Activated CD8-positive, alpha-beta T cell treated with anti-CD3 and anti-CD28 coated beads, Interleukin-2, amount 10 ng/mL, durations not matched to agents 7 days and 5 days (primary cell): ENCODE data around the gene SCAMP2. TPM values are rescaled to one million over a fixed set of nuclear protein-coding genes. Genes with fewer than 3 reads are reported as not detected.
"Not testable (repeated sequence)": the region's sequence is repeated elsewhere in the genome, so short reads cannot be mapped to it uniquely, and the experiment has no call there.

ENCODE experiments used
- ATAC-seq: fragments of 150-1000 bp; cut with Tn5 transposase; one replicate; pipeline ENCODE4 v1.10.0; 2021; ENCODE audit warnings: moderate library complexity
- CTCF ChIA-PET: fragments of 350-600 bp; sonication (Branson Sonifier 250); formaldehyde crosslinking; loops from one replicate; lab custom pipeline; 2021; ENCODE audit warnings: antibody characterized with exemption; lab: Charles Lee
- POLR2A ChIA-PET: fragments of 350-600 bp; sonication (Branson Sonifier 250); formaldehyde crosslinking; loops from one replicate; lab custom pipeline; 2021; ENCODE audit warnings: antibody characterized with exemption; lab: Charles Lee
- DNase-seq: peaks from one replicate; pipeline ENCODE4 v3.0.0-alpha.2; 2020
- H3K27ac Mint-ChIP-seq: one replicate; pipeline ENCODE4 v1.8.0; 2021; ENCODE audit warnings: mild to moderate bottlenecking, mixed read lengths
- H3K27me3 Mint-ChIP-seq: one replicate; pipeline ENCODE4 v1.8.0; 2021; ENCODE audit warnings: low read depth, mixed read lengths
- H3K36me3 Mint-ChIP-seq: one replicate; pipeline ENCODE4 v1.8.0; 2021; ENCODE audit warnings: low read depth, mixed read lengths
- H3K4me1 Mint-ChIP-seq: one replicate; pipeline ENCODE4 v1.8.0; 2021; ENCODE audit warnings: low read depth, mixed read lengths
- H3K4me3 Mint-ChIP-seq: one replicate; pipeline ENCODE4 v1.8.0; 2021; ENCODE audit warnings: mild to moderate bottlenecking, mixed read lengths
- H3K9me3 Mint-ChIP-seq: one replicate; pipeline ENCODE4 v1.8.0; 2022; ENCODE audit warnings: mixed read lengths; ENCODE audit not compliant: insufficient read depth
- total RNA-seq, 2 experiments: library from RNA; stranded (reverse); gene quantifications; one replicate each; pipeline ENCODE4 v1.2.3, GENCODE V29; 2021

SCAMP2 gene
- total RNA-seq = 100 to 1,000 TPM in 1 of 2 experiments, 10 to 100 TPM in 1; 96.9 to 105 TPM

GRCh38 chr15:74873036-74873755, at the start of gene SCAMP2:
Gene SCAMP2, minus strand, starts transcription at chr15:74873365. Its CDS starts 110 bp downstream, at chr15:74873255.
- Mint-ChIP-seq H3K27ac (peak within 1 kb of the TSS; percentile 94), H3K9me3 (no peaks in the 10 kb centered on the region), H3K4me1 (peaks cover 44% of the 10 kb centered on the region), H3K27me3 (peaks cover 6% of the 10 kb centered on the region), H3K4me3 (peak within 1 kb of the TSS; percentile 99), H3K36me3 (peaks cover 28% of the 10 kb centered on the region)
- ChIA-PET POLR2A (interaction anchor here (0.6 to 1.6 kb wide), 9 partner anchors 18 to 327 kb away, joined by 3 to 5 read pairs (median 4); partner anchors contain the start of gene COX5A), CTCF (interaction anchor here (0.9 to 4.1 kb wide), 5 partner anchors 9 to 31 kb away, joined by 3 to 26 read pairs (median 3); no protein-coding TSS in a partner anchor)
- DNase-seq (peak; percentile 95), ATAC-seq (peak; percentile 96)

GRCh38 chr15:74920456-74920855, 47.3 kb upstream of the SCAMP2 start:
- POLR2A ChIA-PET = interaction anchor here (1.2 kb wide), 1 partner anchor 14 kb away, joined by 5 read pairs; the partner anchor contains the start of gene FAM219B
- no peak overlapping the region for H3K4me3 Mint-ChIP-seq
- H3K27ac Mint-ChIP-seq = no peak overlapping the region
- H3K27me3 Mint-ChIP-seq = no peaks in the 10 kb centered on the region
- H3K9me3 Mint-ChIP-seq = no peaks in the 10 kb centered on the region
- no peak for ATAC-seq
- DNase-seq = no peak
- CTCF ChIA-PET = interaction anchor here (1.0 to 15.0 kb wide), 7 partner anchors 8 to 120 kb away, joined by 3 to 80 read pairs (median 5); partner anchors contain the start of gene FAM219B
- H3K4me1 Mint-ChIP-seq = peaks cover 12% of the 10 kb centered on the region
- peaks cover 52% of the 10 kb centered on the region for H3K36me3 Mint-ChIP-seq

GRCh38 chr15:74917676-74918075, 44.5 kb upstream of the SCAMP2 start:
- peaks cover 11% of the 10 kb centered on the region for H3K4me1 Mint-ChIP-seq
- no peak overlapping the region for H3K4me3 Mint-ChIP-seq
- ATAC-seq = no peak
- no peak overlapping the region for H3K27ac Mint-ChIP-seq
- no peaks in the 10 kb centered on the region for H3K27me3 Mint-ChIP-seq
- no peak for DNase-seq
- peaks cover 54% of the 10 kb centered on the region for H3K36me3 Mint-ChIP-seq
- ChIA-PET POLR2A (interaction anchor here (1.3 kb wide), 1 partner anchor 11 kb away, joined by 4 read pairs; the partner anchor contains the start of gene FAM219B), CTCF (interaction anchor here (1.9 to 15.0 kb wide), 2 partner anchors 17 to 48 kb away, joined by 4 to 80 read pairs; no protein-coding TSS in a partner anchor)
- no peaks in the 10 kb centered on the region for H3K9me3 Mint-ChIP-seq

GRCh38 chr15:74913799-74914198, 40.6 kb upstream of the SCAMP2 start:
- POLR2A ChIA-PET, H3K9me3 Mint-ChIP-seq, H3K27me3 Mint-ChIP-seq, H3K27ac Mint-ChIP-seq, H3K4me3 Mint-ChIP-seq, DNase-seq, H3K4me1 Mint-ChIP-seq, ATAC-seq: not testable (repeated sequence)
- peaks cover 38% of the 10 kb centered on the region for H3K36me3 Mint-ChIP-seq
- CTCF ChIA-PET = interaction anchor here (15.0 kb wide), 1 partner anchor 13 kb away, joined by 80 read pairs; no protein-coding TSS in a partner anchor

- no peak for DNase-seq
- CTCF ChIA-PET = interaction anchor here (15.0 kb wide), 1 partner anchor 12 kb away, joined by 80 read pairs; no protein-coding TSS in a partner anchor
- H3K27me3 Mint-ChIP-seq = no peaks in the 10 kb centered on the region
- POLR2A ChIA-PET = no interaction called here
- H3K4me3 Mint-ChIP-seq = no peak overlapping the region
- no peak for ATAC-seq
- H3K27ac Mint-ChIP-seq = no peak overlapping the region
- H3K9me3 Mint-ChIP-seq = no peaks in the 10 kb centered on the region
- no peaks in the 10 kb centered on the region for H3K4me1 Mint-ChIP-seq
- peaks cover 31% of the 10 kb centered on the region for H3K36me3 Mint-ChIP-seq
Observed at GRCh38 chr15:74913041-74913440, 39.9 kb upstream of the SCAMP2 start.

- POLR2A ChIA-PET = interaction anchor here (0.6 kb wide), 1 partner anchor 10 kb away, joined by 5 read pairs; no protein-coding TSS in a partner anchor
- Mint-ChIP-seq H3K4me3 (no peak overlapping the region), H3K27ac (no peak overlapping the region), H3K4me1 (peaks cover 30% of the 10 kb centered on the region), H3K9me3 (no peaks in the 10 kb centered on the region), H3K36me3 (peaks cover 37% of the 10 kb centered on the region), H3K27me3 (no peaks in the 10 kb centered on the region)
- no peak for ATAC-seq
- no peak for DNase-seq
- CTCF ChIA-PET = interaction anchor here (1.1 to 15.0 kb wide), 4 partner anchors 8 to 121 kb away, joined by 4 to 80 read pairs (median 14); partner anchors contain the start of gene ULK3
Observed at GRCh38 chr15:74908635-74909034, 35.5 kb upstream of the SCAMP2 start.

GRCh38 chr15:74907163-74907870, 34.2 kb upstream of the SCAMP2 start:
- Mint-ChIP-seq H3K4me1 (peaks cover 32% of the 10 kb centered on the region), H3K4me3 (peak overlapping the region; percentile 92), H3K27me3 (no peaks in the 10 kb centered on the region), H3K9me3 (no peaks in the 10 kb centered on the region), H3K27ac (peak overlapping the region; percentile 92), H3K36me3 (peaks cover 41% of the 10 kb centered on the region)
- CTCF ChIA-PET = interaction anchor here (0.6 to 4.3 kb wide), 14 partner anchors 10 to 297 kb away, joined by 3 to 26 read pairs (median 4); partner anchors contain the start of gene ULK3
- DNase-seq (no peak), ATAC-seq (no peak)
- POLR2A ChIA-PET = interaction anchor here (0.6 to 1.7 kb wide), 9 partner anchors 10 to 544 kb away, joined by 3 to 16 read pairs (median 4); partner anchors contain the start of genes RPP25 and SIN3A

GRCh38 chr15:74906450-74907162, 33.4 kb upstream of the SCAMP2 start, which contains the start of gene FAM219B:
Gene FAM219B, minus strand, starts transcription at chr15:74906851. Its CDS starts 51 bp downstream, at chr15:74906800.
- H3K9me3 Mint-ChIP-seq = no peaks in the 10 kb centered on the region
- peak within 1 kb of the TSS; percentile 92 for H3K4me3 Mint-ChIP-seq
- H3K4me1 Mint-ChIP-seq = peaks cover 40% of the 10 kb centered on the region
- peak within 1 kb of the TSS; percentile 92 for H3K27ac Mint-ChIP-seq
- CTCF ChIA-PET = interaction anchor here (0.7 to 4.3 kb wide), 21 partner anchors 9 to 298 kb away, joined by 3 to 26 read pairs (median 4); partner anchors contain the start of genes MPI and ULK3
- ATAC-seq (peak; percentile 89), DNase-seq (peak; percentile 88)
- H3K36me3 Mint-ChIP-seq = peaks cover 44% of the 10 kb centered on the region
- POLR2A ChIA-PET = interaction anchor here (0.6 to 1.7 kb wide), 13 partner anchors 10 to 545 kb away, joined by 3 to 16 read pairs (median 4); partner anchors contain the start of genes COX5A, RPP25 and SIN3A
- H3K27me3 Mint-ChIP-seq = no peaks in the 10 kb centered on the region

- peaks cover 41% of the 10 kb centered on the region for H3K36me3 Mint-ChIP-seq
- ATAC-seq = peak; percentile 42
- DNase-seq = peak; percentile 50
- H3K27ac Mint-ChIP-seq = peak overlapping the region; percentile 80
- CTCF ChIA-PET = interaction anchor here (0.7 to 4.3 kb wide), 21 partner anchors 9 to 298 kb away, joined by 3 to 26 read pairs (median 4); partner anchors contain the start of genes MPI and ULK3
- no peaks in the 10 kb centered on the region for H3K9me3 Mint-ChIP-seq
- H3K27me3 Mint-ChIP-seq = no peaks in the 10 kb centered on the region
- peaks cover 45% of the 10 kb centered on the region for H3K4me1 Mint-ChIP-seq
- H3K4me3 Mint-ChIP-seq = peak overlapping the region; percentile 92
- POLR2A ChIA-PET = interaction anchor here (0.8 to 1.7 kb wide), 12 partner anchors 9 to 128 kb away, joined by 3 to 16 read pairs (median 4); partner anchors contain the start of genes COX5A and RPP25
Observed at GRCh38 chr15:74906067-74906449, 32.9 kb upstream of the SCAMP2 start.

- no peak overlapping the region for H3K27ac Mint-ChIP-seq
- peaks cover 51% of the 10 kb centered on the region for H3K4me1 Mint-ChIP-seq
- CTCF ChIA-PET = interaction anchor here (0.6 to 6.8 kb wide), 12 partner anchors 11 to 271 kb away, joined by 3 to 82 read pairs (median 7); partner anchors contain the start of genes CSK and ULK3
- no peaks in the 10 kb centered on the region for H3K9me3 Mint-ChIP-seq
- no peak for ATAC-seq
- H3K36me3 Mint-ChIP-seq = peaks cover 54% of the 10 kb centered on the region
- no peak for DNase-seq
- no peaks in the 10 kb centered on the region for H3K27me3 Mint-ChIP-seq
- POLR2A ChIA-PET = interaction anchor here (1.4 to 3.1 kb wide), 2 partner anchors 31 to 34 kb away, joined by 4 to 18 read pairs; partner anchors contain the start of gene SCAMP2
- peak overlapping the region; percentile 92 for H3K4me3 Mint-ChIP-seq
Observed at GRCh38 chr15:74904190-74904805, 31.1 kb upstream of the SCAMP2 start.
